Fibroblast of mammary gland (primary cell): ENCODE results near the gene DFFB.

Experiments
- DNase-seq: peaks from one replicate; pipeline ENCODE4 v3.0.0-alpha.2; 2010; ENCODE audit warnings: low read depth
- H3K4me3 ChIP-seq: 2 replicates; pipeline ENCODE4 v1.5.1; 2011; ENCODE audit warnings: low read depth, mild to moderate bottlenecking, low read length, moderate library complexity; ENCODE audit not compliant: control insufficient read depth
- TF ChIP-seq, protein P1 (sequence below): conservative IDR thresholded peaks from 2 replicates; pipeline ENCODE4 v1.5.1; 2011; ENCODE audit warnings: low read depth, low read length, inconsistent platforms; ENCODE audit not compliant: control insufficient read depth, insufficient read depth

DFFB gene

DNA sequence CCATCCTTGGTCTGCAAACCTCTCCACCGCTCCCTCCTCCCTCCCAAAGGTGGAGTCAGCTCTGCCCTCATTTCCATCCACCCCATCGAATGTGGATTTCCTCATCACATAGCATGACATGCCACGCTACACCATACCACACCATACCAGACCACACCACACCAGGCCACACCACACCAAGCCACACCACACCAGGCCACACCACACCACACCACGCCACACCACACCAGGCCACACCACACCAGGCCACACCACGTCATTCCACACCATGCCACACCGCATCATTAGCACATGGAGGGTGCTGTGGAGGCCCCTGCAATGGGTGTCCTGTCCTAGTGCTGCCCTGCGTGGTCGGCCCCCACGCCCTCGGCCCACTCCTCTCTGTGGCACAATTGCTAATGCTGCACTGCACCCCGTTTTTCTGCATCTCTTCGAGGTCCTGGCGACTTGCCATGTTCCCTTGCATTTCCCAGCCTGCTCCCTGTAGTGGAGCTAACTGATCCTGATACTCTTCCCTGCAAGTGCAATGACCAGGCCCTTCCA is 11.3 kb downstream of the DFFB start:
- TF ChIP-seq, protein P1, sequence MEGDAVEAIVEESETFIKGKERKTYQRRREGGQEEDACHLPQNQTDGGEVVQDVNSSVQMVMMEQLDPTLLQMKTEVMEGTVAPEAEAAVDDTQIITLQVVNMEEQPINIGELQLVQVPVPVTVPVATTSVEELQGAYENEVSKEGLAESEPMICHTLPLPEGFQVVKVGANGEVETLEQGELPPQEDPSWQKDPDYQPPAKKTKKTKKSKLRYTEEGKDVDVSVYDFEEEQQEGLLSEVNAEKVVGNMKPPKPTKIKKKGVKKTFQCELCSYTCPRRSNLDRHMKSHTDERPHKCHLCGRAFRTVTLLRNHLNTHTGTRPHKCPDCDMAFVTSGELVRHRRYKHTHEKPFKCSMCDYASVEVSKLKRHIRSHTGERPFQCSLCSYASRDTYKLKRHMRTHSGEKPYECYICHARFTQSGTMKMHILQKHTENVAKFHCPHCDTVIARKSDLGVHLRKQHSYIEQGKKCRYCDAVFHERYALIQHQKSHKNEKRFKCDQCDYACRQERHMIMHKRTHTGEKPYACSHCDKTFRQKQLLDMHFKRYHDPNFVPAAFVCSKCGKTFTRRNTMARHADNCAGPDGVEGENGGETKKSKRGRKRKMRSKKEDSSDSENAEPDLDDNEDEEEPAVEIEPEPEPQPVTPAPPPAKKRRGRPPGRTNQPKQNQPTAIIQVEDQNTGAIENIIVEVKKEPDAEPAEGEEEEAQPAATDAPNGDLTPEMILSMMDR, result no peak
- DNase-seq, result no peak
- no peak overlapping the region for H3K4me3 ChIP-seq

GRCh38 chr1:3869751-3870301 is 12.6 kb downstream of the DFFB start:
- DNase-seq, result no peak
- TF ChIP-seq, protein P1, result no peak

GRCh38 chr1:3871451-3871805 is 14.2 kb downstream of the DFFB start:
- H3K4me3 ChIP-seq, result no peak overlapping the region
- no peak for DNase-seq
- TF ChIP-seq, protein P1, result no peak

More at GRCh38 chr1:3869751-3870301, 12.6 kb downstream of the DFFB start:
- H3K4me3 ChIP-seq, result no peak overlapping the region

GRCh38 chr1:3872546-3872945 is 15.3 kb downstream of the DFFB start:
- no peak overlapping the region for H3K4me3 ChIP-seq
- TF ChIP-seq, protein P1, result no peak
- DNase-seq, result no peak

GRCh38 chr1:3874736-3875135 is 17.5 kb downstream of the DFFB start:
- H3K4me3 ChIP-seq, result no peak overlapping the region
- TF ChIP-seq, protein P1, result no peak
- no peak for DNase-seq

DNA sequence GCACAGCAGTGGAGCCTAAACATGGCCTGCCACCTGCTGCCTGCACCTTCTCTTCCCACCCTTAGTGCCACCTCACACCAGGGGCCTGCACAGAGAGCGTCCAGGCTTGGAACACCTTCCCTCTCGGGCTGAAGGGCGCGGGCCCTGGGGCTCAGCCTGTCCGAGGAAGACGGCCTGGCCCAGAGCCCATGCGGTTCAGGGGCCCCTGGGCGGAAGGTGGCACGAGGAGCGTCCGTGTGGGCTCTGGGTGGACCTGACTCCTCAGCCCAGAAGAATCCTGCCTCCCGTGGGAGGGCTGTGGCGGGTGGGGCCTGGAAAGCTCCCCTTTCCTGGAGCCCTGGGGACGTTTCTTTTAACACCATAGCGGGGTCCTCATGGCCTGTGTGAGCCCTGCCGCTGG is 19.4 kb downstream of the DFFB start:
- no peak overlapping the region for H3K4me3 ChIP-seq
- TF ChIP-seq, protein P1, result no peak
- no peak for DNase-seq

GRCh38 chr1:3879099-3879498 is 21.8 kb downstream of the DFFB start:
- no peak for DNase-seq
- TF ChIP-seq, protein P1, result no peak
- H3K4me3 ChIP-seq, result no peak overlapping the region
